Activated naive CD8-positive, alpha-beta T cell treated with anti-CD3 and anti-CD28 coated beads for 36 hours (primary cell): ENCODE results near the gene SIAH3. TPM values are rescaled to one million over a fixed set of nuclear protein-coding genes. Genes with fewer than 3 reads are reported as not detected.

ENCODE experiments used
- total RNA-seq, 2 experiments: library from RNA; stranded (reverse); gene quantifications; one replicate each; pipeline ENCODE4 v1.2.3, GENCODE V29; 2021

Gene SIAH3
- total RNA-seq, 2 experiments from 2014 or later = 0.30 to 0.33 TPM

Other genes with a start within 250 kb of the SIAH3 start
- not detected for gene ERICH6B, start 236.0 kb downstream of the SIAH3 start, total RNA-seq
- not detected for gene CBY2, start 149.4 kb downstream of the SIAH3 start, total RNA-seq
- gene ZC3H13, start 201.0 kb upstream of the SIAH3 start, total RNA-seq = 10 to 100 TPM; 41.6 to 45.7 TPM